ENCODE results near the gene TCF4.

The TCF4 gene

DNA sequence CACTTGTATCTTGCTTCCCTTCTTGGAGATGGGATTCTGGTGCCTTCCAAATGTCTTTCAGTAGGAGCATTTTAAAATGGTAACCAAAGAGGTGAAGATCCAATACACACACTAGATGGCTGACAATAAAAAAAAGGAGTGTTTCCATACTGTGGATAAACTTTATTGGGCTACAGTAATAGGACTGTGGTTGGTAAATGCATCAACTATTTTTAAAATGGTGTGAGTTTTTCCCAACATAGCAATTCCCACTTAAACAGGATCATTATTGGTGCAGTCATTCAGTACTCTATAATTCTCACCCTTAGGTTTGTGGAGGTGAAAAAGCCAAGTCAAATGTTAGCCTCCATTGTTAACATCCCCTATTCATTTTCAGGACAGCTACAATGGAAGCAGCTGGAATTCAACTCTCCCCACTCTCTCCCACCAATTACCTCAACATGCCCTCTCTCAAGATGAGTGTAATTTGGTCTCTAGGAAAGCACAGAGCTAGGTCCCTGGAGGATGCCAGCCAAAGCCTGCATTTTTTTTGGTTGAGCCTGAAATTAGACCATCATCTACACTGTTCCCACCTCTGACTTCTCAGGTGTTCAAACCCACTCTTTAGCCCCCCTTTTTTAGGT lies 273.3 kb downstream of the TCF4 start:
- no peak for DNase-seq

DNA sequence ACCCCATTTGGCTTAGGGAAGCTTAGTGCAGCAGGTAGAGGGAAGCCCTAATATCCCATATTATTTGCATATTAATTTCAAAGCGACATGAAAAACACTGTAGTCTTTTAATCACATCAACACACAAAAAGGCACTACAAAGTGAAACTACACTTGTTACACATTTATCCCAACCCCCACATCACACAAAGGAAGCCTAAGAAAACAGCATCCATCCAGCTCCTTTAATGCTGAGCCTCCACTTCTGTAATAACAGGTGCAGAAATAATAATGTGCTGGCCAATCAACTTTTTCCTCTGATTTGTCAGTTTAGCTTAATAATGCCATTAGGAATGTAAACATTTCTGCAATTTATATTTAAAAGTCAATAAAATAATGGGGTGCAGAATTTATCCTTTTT lies 274.0 kb downstream of the TCF4 start:
- DNase-seq = no peak

DNA sequence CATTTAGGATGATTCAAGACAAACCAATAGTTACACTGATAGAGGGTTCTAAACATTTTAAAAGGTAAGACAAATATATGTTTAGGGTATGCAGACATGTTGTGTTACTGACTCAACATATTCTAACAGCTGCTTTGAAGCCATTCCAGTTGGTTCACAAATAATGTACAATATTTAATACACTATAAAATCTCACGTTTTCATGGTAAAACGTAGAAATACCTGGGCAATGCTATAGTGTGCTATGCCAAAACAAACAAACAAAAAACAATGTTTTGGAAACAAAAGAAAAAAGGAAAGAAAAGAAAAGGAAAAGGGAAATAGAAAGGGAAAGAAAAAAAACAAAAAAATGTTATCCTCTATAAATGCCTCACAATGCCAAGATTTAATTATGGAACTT lies 277.1 kb downstream of the TCF4 start:
- no peak for DNase-seq

DNA sequence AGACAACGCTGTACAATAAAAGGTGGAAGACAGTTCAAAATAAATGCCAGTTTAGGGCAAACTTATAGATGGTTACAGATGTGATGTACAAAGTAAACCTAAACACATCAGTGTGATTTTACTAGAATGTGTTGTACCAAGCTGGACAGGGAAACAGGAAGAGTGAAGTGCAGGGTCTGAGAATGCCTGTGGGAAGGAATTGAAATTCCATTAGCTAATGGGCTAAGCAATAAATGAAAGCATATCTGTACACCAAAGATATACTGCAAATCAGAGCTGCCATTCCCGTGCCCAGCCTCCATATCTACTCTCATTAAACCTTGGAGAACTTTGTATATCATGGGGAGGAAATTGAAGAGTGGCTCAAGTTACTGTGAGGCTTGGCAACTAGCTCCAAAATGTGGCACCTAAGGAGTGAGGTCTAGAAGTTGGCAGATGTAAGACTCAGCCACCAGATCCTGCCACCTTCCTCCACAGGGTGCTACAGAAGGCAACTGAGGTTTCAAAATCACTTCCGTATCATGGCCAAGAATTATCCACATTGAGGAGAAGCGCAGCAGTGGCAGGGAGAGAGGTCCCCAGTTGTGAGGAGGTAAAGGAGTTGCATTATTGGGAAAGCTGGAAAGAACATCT lies 277.8 kb downstream of the TCF4 start:
- no peak for DNase-seq

DNA sequence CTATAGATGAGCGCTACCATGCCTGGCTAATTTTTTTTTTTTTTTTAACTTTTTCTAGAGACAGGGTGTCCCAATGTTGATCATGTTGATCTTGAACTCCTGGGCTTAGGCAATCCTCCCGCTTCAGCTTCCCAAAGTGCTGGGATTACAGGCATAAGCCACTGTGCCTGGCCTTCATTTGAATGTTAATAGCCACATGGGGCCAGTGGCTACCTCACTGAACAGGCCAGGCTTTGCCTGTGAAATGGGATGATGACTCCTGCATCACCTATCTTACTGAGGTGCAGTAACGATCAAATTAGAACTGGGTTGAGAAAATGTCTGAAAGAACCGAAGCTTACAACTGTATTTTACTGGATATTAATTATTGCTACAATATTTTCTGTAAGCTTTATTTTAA lies 278.7 kb downstream of the TCF4 start:
- no peak for DNase-seq

DNA sequence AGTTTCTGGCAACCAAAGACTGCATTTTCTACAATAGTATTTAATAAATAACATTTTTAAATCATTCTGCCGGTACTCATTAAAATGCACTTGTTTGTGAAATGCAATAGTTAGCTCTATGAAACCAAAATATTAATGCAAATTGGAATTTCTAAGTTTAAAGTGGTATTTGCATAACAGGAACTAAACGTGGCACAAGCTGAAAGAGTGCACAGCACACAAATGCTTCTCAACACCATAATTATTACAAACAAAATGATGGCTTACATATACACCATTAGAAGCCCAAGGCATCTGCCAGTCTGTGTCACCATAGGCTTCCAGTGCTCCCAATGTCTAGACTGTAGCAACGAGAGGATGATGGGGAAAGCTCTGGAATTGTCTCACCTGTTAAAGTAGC lies 280.5 kb downstream of the TCF4 start:
- DNase-seq = no peak

DNA sequence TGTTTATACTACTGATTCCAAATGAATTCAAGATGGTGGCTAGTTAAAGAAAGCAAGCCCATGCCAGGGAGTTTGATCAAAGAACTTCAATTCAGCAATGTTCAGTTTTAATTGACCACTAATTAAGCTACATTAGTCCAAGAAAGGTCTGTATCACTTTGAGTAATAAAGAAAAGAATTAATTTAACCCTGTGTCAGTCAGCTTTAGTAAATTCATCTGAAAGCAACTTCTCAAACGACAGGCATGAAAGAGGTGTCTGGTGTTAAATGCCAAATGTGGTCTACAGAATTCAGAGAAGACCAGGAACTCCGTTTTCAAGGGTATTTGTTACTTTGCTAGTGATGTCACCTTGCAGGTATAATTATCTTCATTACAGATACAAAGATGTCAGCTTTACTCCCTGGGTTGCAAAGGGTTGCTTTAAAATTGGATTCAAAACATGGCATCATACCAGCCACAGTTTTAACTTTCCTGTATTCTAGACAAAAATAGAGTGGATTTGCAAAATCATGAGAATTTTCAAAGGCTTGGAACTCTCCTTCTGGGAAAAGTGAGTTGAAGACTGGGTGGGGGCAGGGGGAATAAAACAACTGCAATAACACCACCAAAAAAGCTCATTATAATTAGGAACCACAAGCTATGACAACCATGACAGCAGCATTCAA lies 281.5 kb downstream of the TCF4 start:
- no peak for DNase-seq

DNA sequence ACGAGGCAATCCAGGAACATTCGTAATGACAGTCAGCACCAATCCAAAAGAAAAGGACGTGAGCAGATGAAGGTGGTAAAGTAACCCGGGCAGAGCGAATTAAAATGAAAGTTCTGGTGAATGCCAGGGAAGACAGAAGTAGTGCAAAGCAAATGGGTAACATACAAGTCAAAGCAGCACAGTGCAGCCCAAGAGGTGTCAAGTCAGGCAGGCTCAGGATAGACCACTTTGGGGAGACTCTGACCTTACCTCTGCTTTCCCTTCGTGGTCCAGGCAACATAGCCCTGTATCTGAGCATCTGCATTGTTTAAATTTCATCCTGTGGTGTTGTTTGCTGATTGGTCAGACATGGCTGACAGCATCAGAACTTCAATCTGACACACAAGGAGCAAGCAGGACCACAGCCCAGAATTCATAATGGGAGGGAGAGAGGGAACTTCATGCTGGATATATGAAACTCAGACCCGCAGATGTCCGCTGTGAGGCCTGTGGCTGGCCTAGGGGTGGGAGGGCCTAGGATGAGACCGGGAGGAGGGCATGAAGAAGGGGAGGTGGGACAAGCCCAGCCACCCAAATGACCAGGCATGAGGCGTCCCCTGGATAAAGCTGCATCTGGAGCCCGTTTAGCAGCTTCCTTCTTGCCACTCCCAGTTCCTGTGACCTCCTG lies 285.7 kb downstream of the TCF4 start:
- DNase-seq = no peak

DNA sequence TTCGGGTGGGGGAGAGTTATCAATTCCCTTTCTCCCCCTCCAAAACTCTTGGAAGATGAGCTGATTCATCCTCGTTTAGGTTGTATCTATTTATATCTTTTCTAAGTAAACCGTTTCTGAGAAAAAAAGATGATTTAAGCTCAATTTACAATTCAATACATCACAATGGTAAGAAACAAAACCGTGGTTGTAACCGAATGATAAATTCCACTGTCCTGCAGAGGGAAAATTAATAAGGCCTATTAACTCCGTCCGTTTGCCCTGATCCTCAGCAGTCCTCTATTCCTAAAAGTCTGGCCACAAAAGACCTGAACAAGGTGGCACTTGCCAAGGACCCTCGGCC lies 286.2 kb downstream of the TCF4 start:
- DNase-seq = no peak

DNA sequence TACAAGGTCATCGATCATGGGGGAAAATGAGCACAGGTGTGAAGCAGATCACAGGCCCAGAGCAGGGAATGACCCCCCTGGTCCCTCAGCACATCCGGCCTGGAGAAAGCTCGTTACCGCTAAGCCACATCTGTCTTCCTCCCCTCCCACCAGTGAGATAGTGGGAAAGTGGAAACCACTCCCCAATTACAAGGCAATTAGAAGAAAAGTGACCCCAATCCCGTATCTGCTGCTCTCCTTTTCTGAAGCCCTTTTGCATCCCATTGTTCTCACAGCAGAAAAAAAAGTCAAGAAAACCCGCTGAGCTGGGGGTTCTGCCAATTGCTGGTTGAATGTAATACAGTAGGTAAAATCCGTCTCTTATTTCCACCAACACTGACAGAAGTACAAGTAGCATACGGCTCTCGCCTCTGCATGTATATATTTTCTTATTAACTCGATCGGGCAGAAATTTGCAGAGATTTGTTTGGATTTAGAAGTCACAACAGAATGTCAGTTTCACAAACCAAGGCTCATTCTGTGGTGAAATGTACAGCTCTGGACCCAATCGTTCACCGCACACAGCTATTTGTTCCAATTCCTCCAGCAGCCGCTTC lies 287.0 kb downstream of the TCF4 start:
- no peak for DNase-seq

DNA sequence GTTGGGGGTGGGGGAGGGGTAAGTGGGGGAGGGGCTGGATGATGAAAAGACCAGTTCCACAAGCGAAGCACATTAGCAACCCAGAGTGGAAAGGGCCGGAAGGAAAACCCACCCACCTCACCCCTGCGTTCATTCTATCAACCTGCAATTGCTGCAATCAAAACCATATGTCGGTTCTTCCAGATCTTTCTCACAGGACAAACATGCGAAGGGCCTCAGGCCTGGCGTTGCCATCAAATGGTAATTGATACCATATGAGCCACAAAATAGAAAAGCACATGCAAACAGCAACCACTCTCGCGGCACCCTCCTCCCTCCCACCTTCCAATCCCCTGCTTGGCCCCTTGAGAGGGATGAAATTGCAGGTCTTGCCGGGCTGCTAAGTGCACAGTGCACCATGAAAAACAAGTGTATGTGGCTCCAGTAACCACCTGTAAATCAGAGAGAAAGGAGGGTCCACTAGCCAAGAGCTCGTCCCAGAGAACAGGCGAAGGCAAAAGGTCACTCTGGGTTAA lies 287.5 kb downstream of the TCF4 start:
- no peak for DNase-seq

DNA sequence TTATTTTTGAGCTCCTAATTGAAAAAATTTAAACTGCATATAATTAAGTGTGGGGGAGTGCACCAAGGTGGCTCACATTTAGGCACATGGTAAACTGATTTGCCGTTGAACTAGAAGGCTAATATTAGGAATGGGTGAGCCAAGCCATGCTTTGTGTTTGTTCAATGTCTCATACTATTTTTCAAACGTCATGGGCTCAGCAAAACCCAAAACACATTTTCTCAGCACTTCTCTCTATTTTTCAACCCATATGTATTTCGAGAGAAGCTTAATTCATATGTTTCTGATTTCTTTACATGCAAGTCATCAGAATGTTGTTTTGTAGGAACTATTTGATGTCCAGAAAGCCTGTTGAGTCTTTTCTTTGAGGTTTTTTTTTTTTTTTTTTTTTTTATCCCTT lies 291.2 kb downstream of the TCF4 start:
- DNase-seq = no peak

DNA sequence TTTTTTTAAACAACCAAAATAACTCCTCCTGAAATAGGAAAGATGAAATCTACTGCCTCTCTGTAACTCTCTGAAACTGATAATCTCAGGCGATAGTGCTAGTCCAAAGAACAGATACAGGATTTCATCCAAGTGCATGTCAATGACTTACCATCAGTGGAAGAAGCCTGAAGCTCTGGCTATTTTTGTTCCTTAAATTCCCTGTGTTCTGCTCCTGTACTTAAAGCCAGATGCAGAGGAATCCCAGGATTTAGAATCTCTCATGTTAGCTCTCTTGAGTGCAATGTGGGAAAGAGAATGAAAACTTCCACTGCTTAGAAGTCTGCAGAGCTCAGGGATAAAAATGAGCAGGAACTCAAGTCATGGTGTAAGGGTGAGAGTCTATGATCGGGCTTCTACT lies 291.9 kb downstream of the TCF4 start:
- no peak for DNase-seq

DNA sequence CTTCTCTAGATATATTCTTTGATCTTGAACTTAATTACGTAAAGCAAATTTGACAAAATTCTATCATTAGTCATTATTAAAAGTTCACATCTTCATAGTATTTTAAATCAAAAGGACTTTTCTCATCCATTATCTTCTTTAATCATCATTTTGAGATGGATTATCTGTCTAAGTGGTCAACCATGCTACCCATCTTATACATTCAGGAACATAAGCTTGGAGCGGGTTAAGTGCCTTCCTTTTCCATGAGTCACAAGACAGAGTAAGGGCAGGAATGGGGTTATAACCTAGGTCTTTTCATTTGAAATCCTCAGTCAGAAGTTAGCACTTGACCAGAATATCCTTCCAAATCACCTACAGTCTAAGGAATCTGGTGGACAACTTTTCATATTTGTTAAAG lies 297.1 kb downstream of the TCF4 start:
- DNase-seq = no peak

DNA sequence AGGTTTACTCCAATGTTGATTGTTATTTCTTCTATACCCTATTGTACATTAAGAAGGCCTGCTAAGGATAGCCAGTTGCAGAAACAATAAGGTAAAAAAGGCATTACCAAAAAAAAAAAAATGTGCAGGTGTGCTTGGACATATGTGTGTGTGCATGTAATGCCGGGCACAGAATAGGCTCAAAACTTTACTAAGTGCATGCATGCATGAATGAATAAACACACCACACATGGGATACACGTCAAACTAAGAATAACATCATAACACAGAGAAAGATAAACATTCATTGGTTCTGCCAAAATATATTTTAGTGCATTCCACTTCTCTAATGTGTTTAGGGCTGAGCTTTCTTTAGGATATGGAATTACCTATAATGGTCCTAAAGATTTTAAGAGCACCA lies 298.2 kb downstream of the TCF4 start:
- DNase-seq = no peak

DNA sequence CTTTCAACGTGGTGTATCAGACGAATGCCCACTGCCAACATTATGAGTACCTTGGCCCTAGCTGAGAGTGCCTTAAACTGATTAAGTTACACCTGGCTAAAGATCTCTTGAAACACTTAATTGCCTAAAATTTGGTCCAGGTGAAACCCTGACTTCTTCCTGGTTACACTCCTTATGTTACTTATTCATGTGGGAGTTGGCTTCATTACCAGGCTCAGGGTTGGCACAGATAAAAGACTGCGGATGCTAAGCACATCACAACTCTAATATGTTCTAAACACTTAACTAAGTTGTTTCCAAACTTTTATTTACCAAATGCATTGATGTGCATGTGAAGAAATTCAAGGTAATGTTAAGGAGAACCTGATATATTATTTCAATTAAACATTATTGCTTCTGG lies 298.9 kb downstream of the TCF4 start:
- no peak for DNase-seq

DNA sequence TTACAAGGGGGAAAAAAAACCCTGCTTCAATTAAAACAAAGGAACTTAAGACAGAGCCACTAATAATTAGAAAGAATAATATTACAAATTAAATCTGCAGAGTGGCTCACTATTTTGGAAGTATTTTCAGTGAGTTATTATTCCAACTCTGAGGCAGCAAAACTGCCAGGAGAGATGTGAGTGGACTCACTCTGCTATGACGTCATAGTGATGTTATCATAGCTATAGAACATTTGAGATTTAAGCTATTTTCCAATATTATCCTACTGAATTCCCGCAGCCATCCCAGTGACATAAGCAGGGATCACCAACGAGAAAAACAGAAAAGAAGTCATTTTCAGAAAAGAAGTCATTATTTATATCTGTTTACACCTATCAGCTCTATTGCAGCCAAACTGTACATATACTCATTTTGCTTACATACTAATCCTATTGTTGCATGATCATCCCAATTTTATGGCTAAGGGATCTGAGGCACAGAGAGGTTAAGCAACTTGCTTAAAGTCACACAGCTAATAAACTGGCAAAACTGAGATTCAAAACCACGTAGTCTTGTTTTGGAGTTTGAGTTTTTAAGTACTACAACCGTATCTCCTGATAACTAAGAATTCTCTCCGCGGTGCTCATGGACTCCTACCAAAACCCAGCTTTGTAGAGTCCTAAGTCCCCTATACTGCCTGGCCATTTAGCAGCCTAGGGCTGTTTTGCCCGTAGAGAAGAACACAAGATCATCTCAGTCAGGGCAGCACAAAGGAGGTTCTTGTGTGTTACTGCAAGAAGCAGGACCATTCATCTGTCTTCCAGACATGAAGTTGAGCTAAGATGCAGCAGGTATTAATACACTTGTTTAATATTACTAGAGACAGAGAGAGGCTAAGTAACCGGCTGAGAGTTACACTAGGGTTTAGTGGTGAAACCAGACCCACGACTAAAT lies 299.8 kb downstream of the TCF4 start:
- no peak for DNase-seq

DNA sequence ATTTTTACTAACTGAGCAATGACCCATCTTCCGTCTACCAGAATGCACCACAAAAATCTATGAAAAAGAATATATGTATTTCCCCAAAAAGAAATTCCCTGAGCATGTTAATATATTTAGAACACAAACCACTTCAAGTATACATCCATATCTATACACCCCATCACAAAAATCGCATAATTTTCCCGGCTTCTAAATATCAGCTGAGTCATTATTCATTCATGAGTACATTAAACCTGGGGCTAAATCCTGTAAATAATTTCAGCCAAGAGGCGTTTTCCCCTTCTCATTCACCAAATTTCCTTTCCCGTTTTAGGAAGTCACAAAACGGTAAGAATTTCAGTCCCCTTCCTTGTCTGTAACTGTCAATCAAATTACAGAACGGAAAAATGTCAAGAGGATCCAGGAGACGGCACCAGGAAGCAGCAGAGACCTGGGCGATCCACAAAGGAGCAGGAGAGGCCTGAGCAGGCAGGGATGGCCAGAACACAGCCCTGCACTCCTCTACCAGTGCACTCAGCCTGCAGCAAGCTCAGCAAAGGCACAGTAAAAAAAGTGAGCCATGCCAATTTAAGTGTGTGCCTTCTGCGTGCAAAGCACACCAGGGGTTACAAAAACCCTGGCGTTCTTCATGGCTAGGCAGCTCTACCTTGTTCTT lies 300.7 kb downstream of the TCF4 start:
- no peak for DNase-seq

DNA sequence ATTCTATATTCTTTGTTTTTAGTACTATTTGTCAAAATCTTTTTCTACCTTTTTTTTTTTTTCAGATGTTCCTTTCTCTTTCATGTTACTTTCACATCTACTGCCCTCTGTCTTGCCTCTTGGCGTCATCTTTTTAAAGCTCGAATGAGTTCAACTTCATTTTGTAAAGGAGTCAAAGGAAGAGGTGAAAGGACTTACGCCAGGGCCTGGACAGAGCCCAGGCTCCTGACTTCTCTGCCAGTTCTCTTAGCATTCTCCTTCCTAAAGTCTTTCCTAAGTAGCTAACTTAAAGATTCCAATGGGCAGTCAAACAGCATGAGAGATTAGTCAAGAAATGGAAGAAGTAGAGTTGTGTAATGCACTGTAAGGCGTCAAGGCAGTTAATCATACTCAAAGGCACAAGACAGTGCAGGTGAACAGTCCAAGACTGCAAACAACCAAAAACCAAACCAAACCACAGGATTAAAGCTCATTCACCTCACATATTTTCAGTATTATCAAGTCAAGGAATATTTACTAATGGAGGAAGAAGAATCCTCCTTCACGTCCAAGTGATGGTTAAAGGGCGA lies 301.7 kb downstream of the TCF4 start:
- DNase-seq = no peak

DNA sequence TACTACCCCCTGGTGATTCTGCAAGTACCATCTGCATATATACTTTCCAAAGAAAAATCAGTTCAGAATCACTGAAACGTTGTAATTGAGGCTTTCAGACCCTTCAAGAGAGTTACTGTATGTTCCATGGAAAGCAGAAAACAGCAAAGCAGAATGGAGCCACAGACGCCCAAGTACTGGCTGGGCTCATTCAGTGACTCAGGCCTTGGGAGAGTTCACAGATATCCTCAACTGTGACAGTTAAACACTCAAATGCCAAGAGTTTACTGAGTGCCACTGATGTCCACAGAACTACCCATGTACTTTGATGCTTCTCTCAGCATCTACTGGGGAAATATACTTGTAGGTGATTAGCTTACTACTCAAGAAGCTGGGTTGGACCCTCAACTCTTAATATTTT lies 303.4 kb downstream of the TCF4 start:
- DNase-seq = no peak

DNA sequence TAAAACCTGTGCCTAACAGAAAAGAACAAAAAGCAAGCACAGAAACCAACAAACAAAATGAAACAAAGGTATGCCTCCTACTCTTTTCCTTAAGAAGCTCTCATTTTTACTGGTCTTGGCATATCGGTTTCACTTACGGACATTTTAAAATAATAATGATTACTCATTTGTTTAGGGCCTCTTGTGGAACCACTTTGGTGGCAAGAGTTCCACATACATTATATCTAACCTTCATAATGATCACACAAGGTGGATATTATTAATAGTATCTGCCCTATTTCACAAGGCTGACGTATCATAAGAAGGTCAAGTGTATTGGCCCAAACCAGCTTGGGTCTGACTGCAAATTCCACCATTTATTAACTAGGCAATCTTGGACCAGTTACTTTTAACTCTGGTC lies 304.7 kb downstream of the TCF4 start:
- DNase-seq = no peak

DNA sequence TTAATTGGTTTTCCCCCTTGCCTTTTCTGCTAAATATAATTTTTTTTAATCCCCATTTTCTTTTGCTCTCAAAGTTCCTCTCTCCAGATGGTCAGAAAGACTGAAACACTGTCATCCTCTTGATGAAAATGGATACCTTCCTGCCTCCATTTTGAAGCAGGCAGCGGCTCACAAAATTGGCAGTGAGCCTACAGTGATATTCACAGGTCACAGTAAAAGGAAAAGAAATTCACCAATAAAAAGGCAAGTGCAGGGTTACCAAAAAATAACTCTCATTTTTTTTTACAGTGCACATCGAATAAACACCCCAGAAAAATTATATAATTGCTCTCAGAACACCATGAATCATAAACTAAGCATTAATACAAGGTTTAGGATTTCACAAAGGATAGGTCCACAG lies 307.5 kb downstream of the TCF4 start:
- DNase-seq = no peak
